Neural cell (in vitro differentiated cells): ENCODE results near the gene GNG14. TPM values are rescaled to one million over a fixed set of nuclear protein-coding genes. Genes with fewer than 3 reads are reported as not detected.

Source experiments
- H2AFZ ChIP-seq: fragments of 200-600, 300-800 bp; sonication (generic), shearing (Covaris generic); 2 replicates; pipeline ENCODE4 v1.6.0; 2014; ENCODE audit warnings: low read depth, mild to moderate bottlenecking, antibody characterized with exemption, low read length, moderate library complexity
- H3F3A ChIP-seq: fragments of 200-600 bp; shearing (Covaris generic); 2 replicates; pipeline ENCODE4 v1.6.1; 2016; ENCODE audit warnings: mild to moderate bottlenecking, moderate library complexity, mixed read lengths, antibody characterized with exemption, low read length; ENCODE audit not compliant: insufficient read depth, poor library complexity, severe bottlenecking
- H3K27ac ChIP-seq: fragments of 200-600, 300-800 bp; sonication (generic), shearing (Covaris generic); 2 replicates; pipeline ENCODE4 v1.5.1; 2014; ENCODE audit warnings: mild to moderate bottlenecking, low read length, moderate library complexity
- H3K27me3 ChIP-seq: fragments of 300-800, 200-600 bp; sonication (generic), shearing (Covaris generic); 2 replicates; pipeline ENCODE4 v1.6.0; 2014; ENCODE audit warnings: mild to moderate bottlenecking, low read depth, low read length, moderate library complexity; ENCODE audit not compliant: insufficient read depth
- H3K36me3 ChIP-seq: fragments of 300-800, 200-600 bp; sonication (generic), shearing (Covaris generic); 2 replicates; pipeline ENCODE4 v1.5.1; 2014; ENCODE audit warnings: mild to moderate bottlenecking, antibody characterized with exemption, low read length, moderate library complexity; ENCODE audit not compliant: insufficient read depth
- H3K4me2 ChIP-seq: fragments of 300-800, 200-600 bp; sonication (generic), shearing (Covaris generic); 2 replicates; pipeline ENCODE4 v1.6.0; 2014; ENCODE audit warnings: mild to moderate bottlenecking, low read length
- H3K4me3 ChIP-seq: fragments of 300-800, 200-600 bp; sonication (generic), shearing (Covaris generic); 2 replicates; pipeline ENCODE4 v1.5.1; 2014; ENCODE audit warnings: mild to moderate bottlenecking, low read length, moderate library complexity
- H3K79me2 ChIP-seq: fragments of 200-600 bp; shearing (Covaris generic); replicated peaks from 2 replicates; pipeline ENCODE4 v1.6.0; 2014; ENCODE audit warnings: mild to moderate bottlenecking, low read length, moderate library complexity; ENCODE audit not compliant: insufficient read depth
- H3K9ac ChIP-seq: fragments of 300-800, 200-600 bp; sonication (generic), shearing (Covaris generic); 2 replicates; pipeline ENCODE4 v1.6.1; 2016; ENCODE audit warnings: mild to moderate bottlenecking, low read length, mixed read lengths
- H3K9me2 ChIP-seq: fragments of 200-600 bp; shearing (Covaris generic); 2 replicates; pipeline ENCODE4 v1.6.1; 2016; ENCODE audit warnings: mild to moderate bottlenecking, low read length, mixed read lengths; ENCODE audit not compliant: insufficient read depth
- H3K9me3 ChIP-seq: fragments of 200-600, 300-800 bp; sonication (generic), shearing (Covaris generic); 2 replicates; pipeline ENCODE4 v1.6.1; 2016; ENCODE audit warnings: mild to moderate bottlenecking, mixed run types, low read length, moderate library complexity, mixed read lengths
- H4K20me1 ChIP-seq: fragments of 200-600 bp; shearing (Covaris generic); 2 replicates; pipeline ENCODE4 v1.6.1; 2016; ENCODE audit warnings: mild to moderate bottlenecking, mixed run types; ENCODE audit not compliant: insufficient read depth
- CTCF ChIP-seq: fragments of 450-650 bp; IDR thresholded peaks from 2 replicates; pipeline ENCODE4 v1.5.1; 2014; ENCODE audit warnings: antibody characterized with exemption, mild to moderate bottlenecking, moderate library complexity; ENCODE audit not compliant: poor library complexity, severe bottlenecking
- EP300 ChIP-seq: fragments of 450-650 bp; conservative IDR thresholded peaks from 2 replicates; pipeline ENCODE4 v1.6.1; 2014; ENCODE audit warnings: antibody characterized with exemption, mild to moderate bottlenecking, moderate library complexity; ENCODE audit not compliant: poor library complexity, severe bottlenecking
- EZH2 ChIP-seq: fragments of 200-600, 300-800 bp; shearing (Covaris generic), sonication (generic); IDR thresholded peaks from 2 replicates; pipeline ENCODE4 v1.6.1; 2014; ENCODE audit warnings: antibody characterized with exemption, low read length, borderline replicate concordance, mild to moderate bottlenecking; ENCODE audit not compliant: insufficient read depth, poor library complexity, severe bottlenecking
- MXI1 ChIP-seq: fragments of 450-650 bp; conservative IDR thresholded peaks from 2 replicates; pipeline ENCODE4 v1.6.1; 2014; ENCODE audit warnings: antibody characterized with exemption, mild to moderate bottlenecking; ENCODE audit not compliant: poor library complexity, severe bottlenecking
- POLR2AphosphoS5 ChIP-seq: IDR thresholded peaks from 2 replicates; pipeline ENCODE4 v1.6.1; 2012
- RAD21 ChIP-seq: fragments of 450-650 bp; conservative IDR thresholded peaks from 2 replicates; pipeline ENCODE4 v1.6.1; 2014; ENCODE audit warnings: antibody characterized with exemption, mild to moderate bottlenecking, moderate library complexity
- REST ChIP-seq: IDR thresholded peaks from 2 replicates; pipeline ENCODE4 v1.6.1; 2012; ENCODE audit warnings: borderline replicate concordance
- SMC3 ChIP-seq: fragments of 450-650 bp; conservative IDR thresholded peaks from 2 replicates; pipeline ENCODE4 v1.6.1; 2014; ENCODE audit warnings: antibody characterized with exemption, mild to moderate bottlenecking, moderate library complexity; ENCODE audit not compliant: poor library complexity
- TAF1 ChIP-seq: IDR thresholded peaks from 2 replicates; pipeline ENCODE4 v1.6.1; 2012; ENCODE audit warnings: low read depth
- polyA plus RNA-seq: library from polyadenylated mRNA; depleted of rRNA; stranded (reverse); fragments of >200 nt; gene quantifications from 2 replicates; pipeline ENCODE4 v1.2.3, GENCODE V29; 2014

The GNG14 gene
- polyA plus RNA-seq, 1 donor from 2014 or later, result not detected

GRCh38 chr19:12664406-12665280 lies 23.2 kb upstream of the GNG14 start:
- no peak overlapping the region for H3K9ac ChIP-seq
- H3K4me3 ChIP-seq, result no peak overlapping the region
- H3K27ac ChIP-seq, result no peak overlapping the region
- no peaks in the 10 kb centered on the region for H3F3A ChIP-seq
- H4K20me1 ChIP-seq, result no peaks in the 10 kb centered on the region
- no peaks in the 10 kb centered on the region for H3K9me3 ChIP-seq
- no peaks in the 10 kb centered on the region for H3K36me3 ChIP-seq
- H3K4me2 ChIP-seq, result no peak overlapping the region
- no peaks in the 10 kb centered on the region for H3K27me3 ChIP-seq
- TF ChIP-seq RAD21 (no peak), POLR2AphosphoS5 (no peak), SMC3 (no peak), CTCF (no peak), MXI1 (no peak), REST (no peak), EZH2 (no peak), TAF1 (no peak), EP300 (no peak)
- H3K9me2 ChIP-seq, result no peaks in the 10 kb centered on the region
- H2AFZ ChIP-seq, result no peak overlapping the region
- peaks cover 29% of the 10 kb centered on the region for H3K79me2 ChIP-seq

GRCh38 chr19:12665281-12665573 lies 22.6 kb upstream of the GNG14 start:
- H4K20me1 ChIP-seq, result no peaks in the 10 kb centered on the region
- peak overlapping the region; percentile 87 for H3K4me3 ChIP-seq
- H3K36me3 ChIP-seq, result no peaks in the 10 kb centered on the region
- TF ChIP-seq EP300, result no peak
- no peak for TF ChIP-seq RAD21
- TF ChIP-seq POLR2AphosphoS5, result no peak
- no peak for TF ChIP-seq MXI1
- no peak for TF ChIP-seq EZH2
- TF ChIP-seq TAF1, result no peak
- TF ChIP-seq CTCF, result no peak
- no peak for TF ChIP-seq REST
- TF ChIP-seq SMC3, result no peak
- no peaks in the 10 kb centered on the region for H3K9me3 ChIP-seq
- no peaks in the 10 kb centered on the region for H3K9me2 ChIP-seq
- H2AFZ ChIP-seq, result no peak overlapping the region
- H3F3A ChIP-seq, result no peaks in the 10 kb centered on the region
- H3K27ac ChIP-seq, result no peak overlapping the region
- no peaks in the 10 kb centered on the region for H3K27me3 ChIP-seq
- peaks cover 29% of the 10 kb centered on the region for H3K79me2 ChIP-seq
- no peak overlapping the region for H3K9ac ChIP-seq
- H3K4me2 ChIP-seq, result no peak overlapping the region
